Body of pancreas (tissue), 4 donors: Measurements from ENCODE around the gene ST3GAL3. TPM values are rescaled to one million over a fixed set of nuclear protein-coding genes. Genes with fewer than 3 reads are reported as not detected.

ENCODE experiments used
- ATAC-seq: fragments of 150-250 bp; one replicate; pipeline ENCODE4 v1.9.1; 2016
- DNase-seq, 4 donors: peaks; one replicate each; pipeline ENCODE4 v3.0.0-alpha.2; 2019
- H3K27ac ChIP-seq, 4 donors: fragments of 200-600 bp; sonication (generic); 1 replicate in 3 of 4; 2 replicates in 1 of 4; pipeline versions ENCODE4 v1.5.1 to v1.6.1; 2016 to 2019; ENCODE audit warnings: mild to moderate bottlenecking in 1 of 4, mixed read lengths in 1 of 4, moderate library complexity in 1 of 4
- H3K27me3 ChIP-seq, 2 donors: fragments of 200-600 bp; sonication (generic); one replicate each; pipeline ENCODE4 v1.6.0; 2016; ENCODE audit warnings: mild to moderate bottlenecking in 1 of 2
- H3K36me3 ChIP-seq, 2 donors: fragments of 200-600 bp; sonication (generic); replicated peaks in 1 of 2; 2 replicates each; pipeline ENCODE4 v1.5.1; 2016; ENCODE audit warnings: low read depth in 2 of 2; ENCODE audit not compliant: insufficient read depth in 1 of 2
- H3K4me1 ChIP-seq: fragments of 200-600 bp; sonication (generic); one replicate; pipeline ENCODE4 v1.6.0; 2016
- H3K4me3 ChIP-seq, 2 donors: fragments of 200-600 bp; sonication (generic); 1 replicate in 1 of 2; 2 replicates in 1 of 2; pipeline ENCODE4 v1.5.1; 2016 to 2019
- H3K9me3 ChIP-seq, 3 donors: fragments of 200-600 bp; sonication (generic); 1 replicate in 2 of 3; 2 replicates in 1 of 3; pipeline ENCODE4 v1.5.1; 2016
- CTCF ChIP-seq, 7 experiments: fragments of 450-650 bp in 4 of 7; fragments of 200-600 bp in 3 of 7; sonication (generic) in 3 of 7; IDR thresholded peaks; one replicate each; pipeline ENCODE4 v1.5.1; 2016 to 2019; ENCODE audit warnings: antibody characterized with exemption in 7 of 7
- POLR2A ChIP-seq, 3 donors: fragments of 450-650 bp; IDR thresholded peaks; one replicate each; pipeline ENCODE4 v1.6.1; 2016; ENCODE audit warnings: antibody characterized with exemption in 3 of 3, mild to moderate bottlenecking in 2 of 3
- WGBS, 2 donors: methylation state at CpG; one replicate each; pipeline ENCODE4 v1.1.5; 2017; 5-methylcytosine and 5-hydroxymethylcytosine counted together
- intact Hi-C: fragments of 100-400 bp; cut with DNase I; formaldehyde crosslinking; loops from one replicate; pipeline ENCODE4 v1.15.1; 2023
- total RNA-seq, 2 donors: library from RNA; depleted of rRNA; stranded (reverse); fragments of >200 nt; gene quantifications; one replicate each; pipeline ENCODE4 v1.1.0, GENCODE V29; 2016

ST3GAL3 gene
- total RNA-seq, 2 donors from 2014 or later = 14.5 to 15.2 TPM

DNA sequence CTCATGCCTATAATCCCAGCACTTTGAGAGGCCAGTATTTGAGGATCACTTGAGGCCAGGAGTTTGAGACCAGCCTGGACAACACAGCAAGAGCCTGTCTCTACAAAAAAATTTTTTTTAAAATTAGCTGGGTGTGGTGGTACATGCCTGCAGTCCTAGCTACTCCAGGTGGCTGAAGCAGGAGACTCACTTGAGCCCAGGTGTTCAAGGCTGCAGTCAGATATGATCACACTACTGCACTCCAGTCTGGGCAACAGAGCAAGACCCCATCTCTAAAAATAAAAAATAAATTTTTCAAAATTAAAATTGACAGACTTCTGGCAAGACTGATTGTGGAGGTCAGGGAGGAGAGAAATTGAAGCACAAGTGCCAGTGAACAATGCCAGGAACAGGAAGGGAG lies 60.8 kb downstream of the ST3GAL3 start:
- no peaks in the 10 kb centered on the region for H3K4me1 ChIP-seq
- ATAC-seq (no peak), DNase-seq (no peak)
- H3K4me3 ChIP-seq = no peak overlapping the region
- no peak overlapping the region for H3K27ac ChIP-seq
- TF ChIP-seq POLR2A (IDR thresholded peaks at IDR 0.05) (no peak), CTCF (IDR thresholded peaks at IDR 0.05) (no peak)
- H3K36me3 ChIP-seq = no peaks in the 10 kb centered on the region
- H3K27me3 ChIP-seq = no peaks in the 10 kb centered on the region
- intact Hi-C loops = loop anchor here (10.0 kb wide), 2 partner anchors 167 to 287 kb away; partner anchors contain the start of gene ARTN
- H3K9me3 ChIP-seq = no peaks in the 10 kb centered on the region

GRCh38 chr1:43769350-43769908 lies 62.1 kb downstream of the ST3GAL3 start:
- ATAC-seq (no peak), DNase-seq (no peak)
- intact Hi-C loops = loop anchor here (10.0 kb wide), 2 partner anchors 165 to 285 kb away; partner anchors contain the start of gene ARTN
- no peaks in the 10 kb centered on the region for H3K4me1 ChIP-seq
- no peaks in the 10 kb centered on the region for H3K36me3 ChIP-seq
- no peak for TF ChIP-seq CTCF (IDR thresholded peaks at IDR 0.05)
- no peak for TF ChIP-seq POLR2A (IDR thresholded peaks at IDR 0.05)
- H3K27me3 ChIP-seq = no peaks in the 10 kb centered on the region
- no peaks in the 10 kb centered on the region for H3K9me3 ChIP-seq
- no peak overlapping the region for H3K4me3 ChIP-seq
- H3K27ac ChIP-seq = no peak overlapping the region
- 77 to 83% methylated on average over 4 of the region's 4 CpGs for WGBS, 2 donors

DNA sequence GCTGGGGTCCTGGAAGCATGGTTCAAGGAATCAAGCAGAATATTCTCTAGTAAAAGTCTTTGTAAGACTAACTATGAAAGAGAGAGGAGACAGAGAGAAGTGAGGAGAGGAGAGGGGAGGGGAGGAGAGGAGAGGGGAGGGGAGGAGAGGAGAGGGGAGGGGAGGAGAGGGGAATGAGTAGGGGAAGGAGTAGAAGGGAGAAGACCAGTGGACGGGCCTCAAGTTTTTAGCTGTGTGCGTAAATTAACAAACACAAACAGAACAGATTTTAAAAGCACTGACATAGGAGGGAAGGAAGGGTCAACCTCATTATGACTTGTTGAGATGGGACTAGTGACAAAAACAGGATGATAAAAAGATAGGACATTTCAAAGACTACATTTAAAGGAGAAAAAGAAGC lies 62.8 kb downstream of the ST3GAL3 start:
- Histone ChIP-seq H3K9me3 (no peaks in the 10 kb centered on the region), H3K4me1 (no peaks in the 10 kb centered on the region), H3K27me3 (no peaks in the 10 kb centered on the region), H3K27ac (no peak overlapping the region), H3K4me3 (no peak overlapping the region), H3K36me3 (no peaks in the 10 kb centered on the region)
- ATAC-seq (no peak), DNase-seq (no peak)
- intact Hi-C loops = no loop called here
- TF ChIP-seq CTCF (IDR thresholded peaks at IDR 0.05) (no peak), POLR2A (IDR thresholded peaks at IDR 0.05) (no peak)
- 90 to 92% methylated on average over 2 of the region's 2 CpGs for WGBS, 2 donors

GRCh38 chr1:43772978-43773377 lies 65.6 kb downstream of the ST3GAL3 start:
- H3K27me3 ChIP-seq = no peaks in the 10 kb centered on the region
- no peak overlapping the region for H3K27ac ChIP-seq
- H3K36me3 ChIP-seq = no peaks in the 10 kb centered on the region
- DNase-seq (no peak), ATAC-seq (no peak)
- TF ChIP-seq POLR2A (IDR thresholded peaks at IDR 0.05) (no peak), CTCF (IDR thresholded peaks at IDR 0.05) (no peak)
- no peak overlapping the region for H3K4me3 ChIP-seq
- intact Hi-C loops = no loop called here
- H3K4me1 ChIP-seq = no peaks in the 10 kb centered on the region
- WGBS, 2 donors = 93 to 95% methylated on average over 5 of the region's 5 CpGs
- no peaks in the 10 kb centered on the region for H3K9me3 ChIP-seq

- Histone ChIP-seq H3K4me3 (no peak overlapping the region), H3K27ac (no peak overlapping the region), H3K36me3 (no peaks in the 10 kb centered on the region), H3K4me1 (no peaks in the 10 kb centered on the region), H3K27me3 (no peaks in the 10 kb centered on the region), H3K9me3 (no peaks in the 10 kb centered on the region)
- intact Hi-C loops = no loop called here
- ATAC-seq (no peak), DNase-seq (no peak)
- TF ChIP-seq POLR2A (IDR thresholded peaks at IDR 0.05) (no peak), CTCF (IDR thresholded peaks at IDR 0.05) (no peak)
Measured at GRCh38 chr1:43773821-43774220, 66.5 kb downstream of the ST3GAL3 start.
